ENCODE data around the gene ANXA2R. TPM values are rescaled to one million over a fixed set of nuclear protein-coding genes. Genes with fewer than 3 reads are reported as not detected.

The ANXA2R gene
- total and polyA plus RNA-seq, 2 donors (not counting 1 experiment from before 2014, with no cell fraction given): 19.3 to 50.4 TPM

GRCh38 chr5:43007911-43008362 lies 32.2 kb downstream of the ANXA2R start:
- peak overlapping the region; percentile 69 to 99 (median 76) for H3K4me3 ChIP-seq (ENCODE audit: control extremely low read depth in 1 of 5, extremely low read depth in 1 of 5, insufficient read depth in 1 of 5, low read depth in 2 of 5, low read length in 4 of 5)
- WGBS (ENCODE audit: insufficient coverage): 0% methylated on average over 25 of the region's 25 CpGs
- intact Hi-C loops (cut with micrococcal nuclease): loop anchor here (1.0 to 2.0 kb wide), 5 partner anchors 13 to 113 kb away; partner anchors contain the start of gene ZNF131
- peak overlapping the region; percentile 85 for H3K4me2 ChIP-seq (replicated peaks; ENCODE audit: low read depth, low read length, poor library complexity, severe bottlenecking)
- peaks cover 10% of the 10 kb centered on the region for H3K79me2 ChIP-seq (ENCODE audit: control insufficient read depth, insufficient read depth, low read length)
- ChIA-PET POLR2A (interaction anchor here (0.7 to 6.3 kb wide), 9 partner anchors 11 to 476 kb away, joined by 4 to 184 read pairs (median 49); partner anchors contain the start of genes ANXA2R, HMGCS1, TMEM267 and ZNF131), CTCF (interaction anchor here (0.8 to 5.9 kb wide), 13 partner anchors 10 to 100 kb away, joined by 3 to 177 read pairs (median 20); partner anchors contain the start of gene ANXA2R)
- H2AFZ ChIP-seq (ENCODE audit: insufficient read depth, low read depth, low read length, poor library complexity, severe bottlenecking): peak overlapping the region; percentile 88
- peaks cover 20 to 38% of the 10 kb centered on the region in 2 donors for H3K4me1 ChIP-seq (ENCODE audit: control insufficient read depth in 2 of 2, insufficient read depth in 2 of 2, low read length in 2 of 2)
- DNase-seq: peak; percentile 93
- H3K27me3 ChIP-seq (replicated peaks in 1 of 4; ENCODE audit: control extremely low read depth in 1 of 4, control insufficient read depth in 3 of 4, insufficient read depth in 4 of 4, low read length in 3 of 4): no peaks in the 10 kb centered on the region
- no peaks in the 10 kb centered on the region for H4K20me1 ChIP-seq (ENCODE audit: control insufficient read depth, insufficient read depth, low read length, poor library complexity, severe bottlenecking)
- Mint-ChIP-seq H3K27me3 (no peaks in the 10 kb centered on the region), H3K9me3 (ENCODE audit: insufficient read depth) (no peaks in the 10 kb centered on the region), H3K4me1 (peaks cover 31% of the 10 kb centered on the region), H3K27ac (peak overlapping the region; percentile 98), H3K4me3 (peak overlapping the region; percentile 89)
- H3K36me3 ChIP-seq (replicated peaks in 1 of 2; ENCODE audit: control extremely low read depth in 1 of 2, control insufficient read depth in 1 of 2, extremely low read depth in 1 of 2, insufficient read depth in 2 of 2, low read length in 1 of 2): no peaks in the 10 kb centered on the region
- TF ChIP-seq, protein P1, sequence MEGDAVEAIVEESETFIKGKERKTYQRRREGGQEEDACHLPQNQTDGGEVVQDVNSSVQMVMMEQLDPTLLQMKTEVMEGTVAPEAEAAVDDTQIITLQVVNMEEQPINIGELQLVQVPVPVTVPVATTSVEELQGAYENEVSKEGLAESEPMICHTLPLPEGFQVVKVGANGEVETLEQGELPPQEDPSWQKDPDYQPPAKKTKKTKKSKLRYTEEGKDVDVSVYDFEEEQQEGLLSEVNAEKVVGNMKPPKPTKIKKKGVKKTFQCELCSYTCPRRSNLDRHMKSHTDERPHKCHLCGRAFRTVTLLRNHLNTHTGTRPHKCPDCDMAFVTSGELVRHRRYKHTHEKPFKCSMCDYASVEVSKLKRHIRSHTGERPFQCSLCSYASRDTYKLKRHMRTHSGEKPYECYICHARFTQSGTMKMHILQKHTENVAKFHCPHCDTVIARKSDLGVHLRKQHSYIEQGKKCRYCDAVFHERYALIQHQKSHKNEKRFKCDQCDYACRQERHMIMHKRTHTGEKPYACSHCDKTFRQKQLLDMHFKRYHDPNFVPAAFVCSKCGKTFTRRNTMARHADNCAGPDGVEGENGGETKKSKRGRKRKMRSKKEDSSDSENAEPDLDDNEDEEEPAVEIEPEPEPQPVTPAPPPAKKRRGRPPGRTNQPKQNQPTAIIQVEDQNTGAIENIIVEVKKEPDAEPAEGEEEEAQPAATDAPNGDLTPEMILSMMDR (IDR thresholded peaks at IDR 0.05): no peak
- no peak for TF ChIP-seq EZH2 (IDR thresholded peaks at IDR 0.05; ENCODE audit: borderline replicate concordance, insufficient read depth, low read depth, low read length, poor library complexity, severe bottlenecking)
- H3K9ac ChIP-seq (ENCODE audit: low read length): peak overlapping the region; percentile 78
- no peaks in the 10 kb centered on the region for H3K9me3 ChIP-seq (ENCODE audit: control extremely low read depth in 1 of 3, control insufficient read depth in 2 of 3, insufficient read depth in 1 of 3, low read length in 2 of 3)
- peak; percentile 41 for ATAC-seq (ENCODE audit: low read depth)
- H3K27ac ChIP-seq (ENCODE audit: low read length in 2 of 2): peak overlapping the region; percentile 83 to 97
